Suppressor macrophage treated with lipopolysaccharide for 4 hours (primary cell): ENCODE results near the gene GLP1R.

Source experiments
- DNase-seq: peaks from one replicate; pipeline ENCODE4 v3.0.0-alpha.2; 2020

Gene GLP1R

DNA sequence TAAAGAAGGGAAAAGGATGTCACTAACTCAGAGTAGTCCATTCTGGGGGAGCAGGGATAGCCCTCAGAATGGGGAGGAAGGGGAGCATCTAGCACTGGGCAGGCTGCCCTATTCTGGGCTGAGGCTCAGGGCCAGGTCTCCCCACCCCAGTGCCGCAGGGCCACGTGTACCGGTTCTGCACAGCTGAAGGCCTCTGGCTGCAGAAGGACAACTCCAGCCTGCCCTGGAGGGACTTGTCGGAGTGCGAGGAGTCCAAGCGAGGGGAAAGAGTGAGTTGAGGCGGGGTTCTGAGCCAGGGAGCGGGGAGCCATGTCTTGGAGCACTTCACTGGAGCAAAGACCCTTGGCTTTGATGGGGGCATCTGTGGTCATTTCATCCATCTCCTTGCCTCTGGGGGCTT lies 17.0 kb downstream of the GLP1R start:
- no peak for DNase-seq

DNA sequence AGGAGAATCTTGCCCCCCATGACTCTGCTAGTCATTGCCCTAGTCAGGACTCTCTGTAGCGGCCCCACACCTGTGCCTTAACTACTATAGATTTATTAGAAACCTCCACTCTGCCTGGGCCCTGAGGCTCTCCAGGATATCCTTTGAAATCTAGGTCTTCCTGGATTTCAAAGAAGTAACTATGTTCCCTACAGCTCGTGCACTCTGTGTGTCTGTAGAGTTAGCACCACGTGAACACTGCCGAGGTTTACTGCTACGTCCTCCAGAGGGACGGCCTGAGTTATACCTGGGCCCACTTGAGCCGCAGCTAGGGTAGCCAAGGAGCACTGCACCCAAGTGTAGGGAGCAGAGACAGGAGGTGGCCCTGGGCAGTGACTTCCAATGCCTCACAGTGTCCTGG lies 19.8 kb downstream of the GLP1R start:
- no peak for DNase-seq

DNA sequence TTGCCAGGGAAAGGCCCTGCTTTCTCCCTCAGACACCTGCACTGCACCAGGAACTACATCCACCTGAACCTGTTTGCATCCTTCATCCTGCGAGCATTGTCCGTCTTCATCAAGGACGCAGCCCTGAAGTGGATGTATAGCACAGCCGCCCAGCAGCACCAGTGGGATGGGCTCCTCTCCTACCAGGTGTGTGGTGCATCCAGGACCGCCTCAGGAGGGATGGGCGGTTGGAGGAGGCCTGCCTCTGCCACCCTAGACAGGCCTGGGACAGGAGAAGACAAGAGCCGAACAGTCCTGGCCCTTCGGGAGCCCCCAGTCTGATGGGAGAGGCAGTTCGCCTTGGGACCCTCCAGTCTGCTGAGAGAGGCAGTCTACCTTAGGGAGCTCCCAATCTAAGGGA lies 24.2 kb downstream of the GLP1R start:
- DNase-seq, result no peak

DNA sequence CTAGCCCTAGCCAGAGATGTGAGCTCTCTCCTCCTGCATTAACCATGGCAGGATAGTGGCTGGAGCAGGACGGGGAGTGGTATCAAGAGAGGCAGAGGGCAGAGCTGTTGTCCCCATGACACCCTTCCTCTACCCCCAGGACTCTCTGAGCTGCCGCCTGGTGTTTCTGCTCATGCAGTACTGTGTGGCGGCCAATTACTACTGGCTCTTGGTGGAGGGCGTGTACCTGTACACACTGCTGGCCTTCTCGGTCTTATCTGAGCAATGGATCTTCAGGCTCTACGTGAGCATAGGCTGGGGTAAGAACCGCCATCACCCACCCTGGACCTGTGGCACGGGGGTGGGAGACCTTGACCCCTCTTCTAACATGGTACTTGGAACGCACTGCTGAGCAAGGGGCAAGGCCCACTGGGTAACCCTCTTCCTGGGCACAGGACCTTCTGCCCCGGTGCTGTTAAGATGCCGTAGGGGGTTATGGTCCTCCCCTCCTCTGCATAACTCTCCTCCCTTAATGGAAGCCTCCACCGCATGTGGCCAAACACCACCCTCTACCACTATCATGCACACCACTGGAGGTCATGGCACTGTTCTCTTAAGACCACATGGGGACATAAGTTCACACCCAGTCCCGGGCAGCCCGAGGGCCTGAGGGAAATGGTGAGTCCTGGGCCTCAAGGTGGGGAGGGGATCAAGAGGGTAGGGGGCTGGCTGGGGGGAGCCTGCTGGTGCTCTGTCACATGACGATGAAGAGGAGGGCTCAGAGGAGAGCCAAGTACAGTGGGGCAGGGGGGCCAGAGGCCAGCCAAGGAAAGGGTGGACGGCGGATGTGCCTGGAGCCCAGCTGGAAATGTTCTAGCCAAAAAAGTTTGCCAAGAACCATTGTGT lies 25.1 kb downstream of the GLP1R start:
- no peak for DNase-seq

- no peak for DNase-seq
Observed at GRCh38 chr6:39074486-39074885, 25.9 kb downstream of the GLP1R start.

GRCh38 chr6:39075010-39075686 lies 26.6 kb downstream of the GLP1R start:
- no peak for DNase-seq

DNA sequence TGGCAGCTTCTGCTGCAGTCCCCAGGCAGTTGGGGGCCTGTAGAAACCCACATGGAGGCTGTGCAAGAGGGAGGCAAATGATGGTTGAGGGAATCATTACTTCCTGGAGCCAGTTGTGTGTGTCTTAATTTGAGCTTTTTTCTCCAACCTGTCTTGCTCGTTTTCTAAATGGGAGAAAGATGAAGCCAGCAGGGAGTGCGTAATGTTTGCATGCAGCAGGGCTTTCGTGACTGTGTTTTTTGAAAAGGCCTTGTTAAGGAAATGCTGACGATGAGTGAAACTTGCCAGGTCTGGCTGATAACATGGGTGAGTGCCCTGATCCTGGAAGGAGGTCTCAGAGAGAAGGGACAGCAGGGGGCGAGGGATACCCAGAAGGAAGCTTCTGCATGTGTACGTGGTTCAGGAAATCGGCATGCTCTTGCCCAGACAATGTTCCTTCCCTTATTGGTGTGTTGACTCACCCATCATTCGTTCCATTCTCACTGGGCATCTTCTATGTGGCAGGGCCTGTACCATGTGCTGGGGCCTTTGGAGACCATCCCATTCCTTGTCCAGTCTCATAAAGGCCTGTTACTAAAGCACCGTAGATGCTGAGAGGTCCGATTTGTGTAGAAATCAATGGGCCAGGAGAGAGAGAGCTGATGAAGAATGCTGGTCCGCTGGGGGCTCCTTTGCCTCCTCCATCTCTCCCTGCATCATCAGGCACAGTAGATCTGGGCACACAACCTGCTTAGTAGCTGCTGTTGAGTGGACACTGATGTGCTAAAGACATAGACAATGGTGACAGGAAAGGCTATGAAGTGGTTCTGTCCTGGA lies 27.4 kb downstream of the GLP1R start:
- DNase-seq, result no peak

GRCh38 chr6:39076623-39077535 lies 28.3 kb downstream of the GLP1R start:
- DNase-seq, result no peak

DNA sequence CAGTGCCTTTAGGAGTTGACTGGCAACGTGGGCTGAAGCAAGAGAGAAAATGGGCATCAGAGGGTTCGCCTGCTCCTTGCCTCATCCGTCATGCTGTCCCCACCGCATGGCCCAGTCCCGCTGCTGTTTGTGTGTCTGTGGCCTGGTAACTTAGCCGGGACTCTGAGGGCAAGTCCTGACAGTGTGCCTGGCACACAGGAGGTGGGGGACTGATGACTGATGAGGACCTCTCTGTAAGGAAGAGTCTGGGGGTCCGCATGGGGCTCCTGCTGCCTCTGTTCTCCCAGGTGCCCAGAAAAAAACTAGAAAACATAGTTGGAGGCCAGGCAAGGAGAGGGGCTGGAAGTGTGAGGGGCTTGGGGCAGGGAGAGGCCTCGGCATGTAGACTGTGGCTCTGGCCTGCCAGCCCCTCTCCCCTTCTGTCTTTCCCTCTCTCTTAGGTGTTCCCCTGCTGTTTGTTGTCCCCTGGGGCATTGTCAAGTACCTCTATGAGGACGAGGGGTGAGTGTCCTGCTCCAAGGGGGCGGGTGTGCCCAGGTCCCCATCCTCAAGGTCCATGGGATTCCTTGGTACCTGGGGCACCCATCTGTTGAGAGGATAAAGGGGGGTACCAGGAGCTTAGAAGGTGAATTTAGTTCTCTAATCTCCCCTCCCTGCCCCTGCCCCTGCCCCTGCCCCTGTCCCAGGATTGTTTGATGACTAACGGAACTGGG lies 29.5 kb downstream of the GLP1R start:
- no peak for DNase-seq

DNA sequence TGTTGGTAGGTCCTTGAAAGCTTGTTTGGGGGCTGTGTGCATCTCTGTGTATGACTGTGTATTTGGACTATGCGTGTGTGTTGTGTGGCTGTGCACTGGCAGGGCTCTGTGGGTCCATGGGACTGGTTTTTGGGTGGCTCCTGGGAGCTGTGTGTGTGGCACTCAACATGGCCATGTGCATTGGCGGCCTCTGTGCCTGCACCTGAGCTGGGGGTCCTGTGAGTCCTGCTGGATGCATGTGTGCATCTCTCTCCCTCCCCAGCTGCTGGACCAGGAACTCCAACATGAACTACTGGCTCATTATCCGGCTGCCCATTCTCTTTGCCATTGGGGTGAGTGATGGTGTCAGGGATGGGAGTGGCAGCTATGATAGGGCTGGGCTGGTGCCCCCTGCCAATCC lies 30.1 kb downstream of the GLP1R start:
- no peak for DNase-seq

GRCh38 chr6:39079197-39080125 lies 30.9 kb downstream of the GLP1R start:
- no peak for DNase-seq

- DNase-seq, result no peak
Observed at GRCh38 chr6:39080246-39080875, 31.8 kb downstream of the GLP1R start.

GRCh38 chr6:39082310-39082709 lies 33.7 kb downstream of the GLP1R start:
- no peak for DNase-seq

GRCh38 chr6:39083231-39083634 lies 34.7 kb downstream of the GLP1R start:
- no peak for DNase-seq

DNA sequence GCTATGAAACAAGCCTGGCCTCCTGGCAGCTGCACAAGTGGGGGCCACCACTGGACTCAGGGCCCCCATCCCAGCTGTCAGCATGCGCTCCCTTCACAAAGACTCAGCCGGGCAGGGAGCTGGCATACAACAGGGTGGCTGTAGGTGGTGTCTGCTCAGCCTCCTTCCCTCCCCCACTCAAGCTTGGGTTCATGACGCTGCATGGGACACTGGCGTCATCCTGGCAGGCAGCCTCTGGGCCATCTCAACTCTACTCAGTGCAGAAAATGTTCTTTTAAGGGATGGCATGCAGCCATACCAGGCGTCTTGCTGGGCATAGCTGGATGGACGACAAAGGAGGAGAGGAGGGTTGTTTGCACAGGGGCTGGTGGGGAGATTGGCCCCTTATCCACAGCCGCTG lies 35.9 kb downstream of the GLP1R start:
- DNase-seq, result no peak

DNA sequence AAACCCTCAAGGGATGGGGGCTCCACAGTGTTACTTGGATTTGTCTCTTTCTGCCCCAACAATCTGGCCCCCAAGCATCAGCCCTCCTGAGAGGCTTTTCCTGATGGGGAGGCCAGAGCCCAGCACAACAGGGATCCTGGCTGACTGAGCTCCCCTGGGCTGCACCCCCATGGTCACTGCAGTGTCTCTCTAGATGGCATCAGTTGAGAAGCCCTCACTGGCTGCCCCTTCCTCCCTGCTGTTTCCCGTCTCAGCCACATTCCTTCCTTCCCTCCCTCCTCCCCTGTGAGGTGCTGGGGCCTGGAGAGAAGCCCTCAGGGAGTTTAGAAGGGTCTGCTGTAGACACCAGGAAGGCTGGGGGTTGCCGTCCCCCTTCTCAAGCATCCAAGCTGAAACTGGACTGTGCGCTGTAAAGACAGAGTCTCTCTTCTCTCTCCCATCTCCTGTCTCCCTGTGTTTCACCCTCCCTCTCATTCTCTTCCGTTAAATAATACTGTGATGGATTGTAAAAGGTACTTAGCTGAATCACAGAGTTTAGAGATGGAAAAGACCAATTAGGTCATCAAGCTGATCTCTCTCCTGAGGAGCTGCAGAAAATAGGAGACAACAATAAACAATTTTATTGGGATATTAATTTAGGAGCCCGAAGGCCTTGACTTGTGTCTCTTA lies 36.7 kb downstream of the GLP1R start:
- no peak for DNase-seq

- DNase-seq, result no peak
Observed at GRCh38 chr6:39086294-39086693, 37.7 kb downstream of the GLP1R start.

DNA sequence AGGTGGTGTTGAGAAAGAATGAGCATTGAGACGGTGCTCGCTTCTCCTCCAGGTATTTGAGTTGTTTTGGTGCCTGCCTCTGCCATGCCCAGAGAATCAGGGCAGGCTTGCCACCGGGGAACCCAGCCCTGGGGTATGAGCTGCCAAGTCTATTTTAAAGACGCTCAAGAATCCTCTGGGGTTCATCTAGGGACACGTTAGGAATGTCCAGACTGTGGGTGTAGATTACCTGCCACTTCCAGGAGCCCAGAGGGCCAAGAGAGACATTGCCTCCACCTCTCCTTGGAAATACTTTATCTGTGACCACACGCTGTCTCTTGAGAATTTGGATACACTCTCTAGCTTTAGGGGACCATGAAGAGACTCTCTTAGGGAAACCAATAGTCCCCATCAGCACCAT lies 38.1 kb downstream of the GLP1R start:
- DNase-seq, result no peak

GRCh38 chr6:39087197-39087596 lies 38.6 kb downstream of the GLP1R start:
- DNase-seq, result no peak

- peak; percentile 44 for DNase-seq
Observed at GRCh38 chr6:39088331-39088730, 39.8 kb downstream of the GLP1R start.
